A673 (cell line): ENCODE measurements around the gene FCHSD2. TPM values are rescaled to one million over a fixed set of nuclear protein-coding genes. Genes with fewer than 3 reads are reported as not detected.

Experiments
- BruUV-seq: library from RNA; stranded (reverse); fragments of 400-500 nt; replicated peaks from 2 replicates; lab custom pipeline; 2021; lab: Mats Ljungman, UMichigan
- CTCF ChIA-PET: fragments of 300-600 bp; sonication (Branson Sonifier 250); formaldehyde crosslinking; loops from one replicate; lab custom pipeline; 2022; ENCODE audit warnings: antibody characterized with exemption; lab: Charles Lee
- POLR2A ChIA-PET: fragments of 300-600 bp; sonication (Branson Sonifier 250); formaldehyde crosslinking; loops from one replicate; lab custom pipeline; 2022; ENCODE audit warnings: antibody characterized with exemption; ENCODE audit not compliant: low non-redundant PET; lab: Charles Lee
- DNase-seq: peaks from one replicate; pipeline ENCODE4 v3.0.0-alpha.2; 2015; ENCODE audit warnings: low spot score
- H3K27ac ChIP-seq: fragments of 200-600 bp; sonication (generic); 2 replicates; pipeline ENCODE4 v1.5.1; 2016; ENCODE audit warnings: mixed run types, low read depth, mild to moderate bottlenecking, mixed read lengths, antibody characterized with exemption, low read length; ENCODE audit not compliant: poor library complexity, severe bottlenecking
- H3K27me3 ChIP-seq: fragments of 200-600 bp; sonication (generic); replicated peaks from 2 replicates; pipeline ENCODE4 v1.6.1; 2017; ENCODE audit warnings: mixed run types, low read depth, mild to moderate bottlenecking, mixed read lengths, antibody characterized with exemption, low read length; ENCODE audit not compliant: insufficient read depth, poor library complexity
- H3K36me3 ChIP-seq: fragments of 200-600 bp; sonication (generic); 2 replicates; pipeline ENCODE4 v1.6.1; 2016; ENCODE audit warnings: mixed run types, mild to moderate bottlenecking, mixed read lengths, antibody characterized with exemption, low read length; ENCODE audit not compliant: insufficient read depth, poor library complexity, severe bottlenecking
- H3K4me1 ChIP-seq: fragments of 200-600 bp; sonication (generic); 2 replicates; pipeline ENCODE4 v1.6.1; 2017; ENCODE audit warnings: mixed run types, mild to moderate bottlenecking, mixed read lengths, antibody characterized with exemption, low read length; ENCODE audit not compliant: insufficient read depth, poor library complexity, severe bottlenecking
- H3K4me3 ChIP-seq: fragments of 200-600 bp; sonication (generic); 2 replicates; pipeline ENCODE4 v1.5.1; 2016; ENCODE audit warnings: low read depth, mixed run types, mild to moderate bottlenecking, mixed read lengths, low read length; ENCODE audit not compliant: poor library complexity, severe bottlenecking
- H3K9me3 ChIP-seq: fragments of 200-600 bp; sonication (generic); 2 replicates; pipeline ENCODE4 v1.6.1; 2016; ENCODE audit warnings: mixed run types, low read depth, mild to moderate bottlenecking, mixed read lengths, antibody characterized with exemption, low read length; ENCODE audit not compliant: poor library complexity, severe bottlenecking
- CTCF ChIP-seq: fragments of 300-800, 200-600 bp; sonication (generic); conservative IDR thresholded peaks from 2 replicates; pipeline ENCODE4 v1.5.1; 2017; ENCODE audit warnings: low read depth, mild to moderate bottlenecking, antibody characterized with exemption, low read length, moderate library complexity, mixed read lengths
- EZH2 ChIP-seq: fragments of 200-600 bp; sonication (generic); IDR thresholded peaks from 2 replicates; pipeline ENCODE4 v1.6.1; 2017; ENCODE audit warnings: borderline replicate concordance, low read depth, mild to moderate bottlenecking, mixed read lengths, antibody characterized with exemption, low read length; ENCODE audit not compliant: poor library complexity, severe bottlenecking
- intact Hi-C: fragments of 100-400 bp; cut with micrococcal nuclease; formaldehyde crosslinking; loops from one replicate; pipeline ENCODE4 v1.10.0; 2022; ENCODE audit not compliant: unreplicated experiment
- total RNA-seq: library from RNA; stranded (reverse); gene quantifications from 2 replicates; pipeline ENCODE4 v1.2.3, GENCODE V29; 2021

The FCHSD2 gene
- total RNA-seq, 1 experiment from 2014 or later, result 44.7 TPM

- no peak for DNase-seq
- Histone ChIP-seq H3K27me3 (no peaks in the 10 kb centered on the region), H3K4me3 (no peak overlapping the region), H3K27ac (no peak overlapping the region), H3K36me3 (no peaks in the 10 kb centered on the region), H3K4me1 (no peaks in the 10 kb centered on the region), H3K9me3 (no peaks in the 10 kb centered on the region)
- TF ChIP-seq CTCF, result no peak
- TF ChIP-seq EZH2, result no peak
- POLR2A ChIA-PET, result interaction anchor here (0.6 kb wide), 2 partner anchors 78 to 116 kb away, joined by 3 read pairs; no protein-coding TSS in a partner anchor
- BruUV-seq, result no TSS peak
- intact Hi-C loops, result loop anchor here (10.0 kb wide), 1 partner anchor 592 kb away; no protein-coding TSS in a partner anchor
- CTCF ChIA-PET, result interaction anchor here (0.5 to 1.2 kb wide), 3 partner anchors 85 to 451 kb away, joined by 3 to 7 read pairs (median 4); no protein-coding TSS in a partner anchor
These were observed 34.2 kb upstream of the FCHSD2 start for GRCh38 chr11:73176145-73176873.

- TF ChIP-seq EZH2, result no peak
- TF ChIP-seq CTCF, result no peak
- no peak overlapping the region for H3K4me3 ChIP-seq
- POLR2A ChIA-PET, result interaction anchor here (0.6 kb wide), 1 partner anchor 79 kb away, joined by 3 read pairs; no protein-coding TSS in a partner anchor
- no peaks in the 10 kb centered on the region for H3K36me3 ChIP-seq
- CTCF ChIA-PET, result interaction anchor here (1.2 kb wide), 1 partner anchor 450 kb away, joined by 7 read pairs; no protein-coding TSS in a partner anchor
- no peaks in the 10 kb centered on the region for H3K27me3 ChIP-seq
- no peak overlapping the region for H3K27ac ChIP-seq
- no peak for DNase-seq
- H3K4me1 ChIP-seq, result no peaks in the 10 kb centered on the region
- BruUV-seq, result no TSS peak
- intact Hi-C loops, result loop anchor here (10.0 kb wide), 1 partner anchor 591 kb away; no protein-coding TSS in a partner anchor
- no peaks in the 10 kb centered on the region for H3K9me3 ChIP-seq
These were observed 33.5 kb upstream of the FCHSD2 start for GRCh38 chr11:73175551-73176144.

GRCh38 chr11:73174495-73174791 lies 32.3 kb upstream of the FCHSD2 start:
- CTCF ChIA-PET, result no interaction called here
- no peaks in the 10 kb centered on the region for H3K27me3 ChIP-seq
- H3K4me1 ChIP-seq, result no peaks in the 10 kb centered on the region
- POLR2A ChIA-PET, result no interaction called here
- no TSS peak for BruUV-seq
- H3K36me3 ChIP-seq, result no peaks in the 10 kb centered on the region
- TF ChIP-seq EZH2 (no peak), CTCF (no peak)
- no peak for DNase-seq
- H3K4me3 ChIP-seq, result no peak overlapping the region
- intact Hi-C loops, result loop anchor here (10.0 kb wide), 1 partner anchor 590 kb away; no protein-coding TSS in a partner anchor
- H3K27ac ChIP-seq, result no peak overlapping the region
- no peaks in the 10 kb centered on the region for H3K9me3 ChIP-seq
